H9 (cell line): ENCODE data around the gene CGGBP1. TPM values are rescaled to one million over a fixed set of nuclear protein-coding genes. Genes with fewer than 3 reads are reported as not detected.

Experiments
- DNase-seq: peaks from one replicate; pipeline ENCODE4 v3.0.0-alpha.2; 2017
- H2AFZ ChIP-seq: one replicate; pipeline ENCODE4 v1.6.1; 2013; ENCODE audit warnings: mild to moderate bottlenecking, low read length, control low read depth, moderate library complexity
- H2AK5ac ChIP-seq: 2 replicates; pipeline ENCODE4 v1.6.1; 2013; ENCODE audit warnings: low read length, control low read depth, mixed read lengths; ENCODE audit not compliant: insufficient read length
- H2BK120ac ChIP-seq: one replicate; pipeline ENCODE4 v1.6.1; 2013; ENCODE audit warnings: low read depth, mild to moderate bottlenecking, low read length, control low read depth, inconsistent platforms; ENCODE audit not compliant: poor library complexity, severe bottlenecking
- H2BK12ac ChIP-seq: 2 replicates; pipeline ENCODE4 v1.6.1; 2013; ENCODE audit warnings: low read length, control low read depth, mixed read lengths, low read depth; ENCODE audit not compliant: insufficient read length
- H2BK15ac ChIP-seq: 2 replicates; pipeline ENCODE4 v1.6.1; 2013; ENCODE audit warnings: low read depth, low read length, control low read depth
- H2BK20ac ChIP-seq: one replicate; pipeline ENCODE4 v1.6.1; 2013; ENCODE audit warnings: low read depth, mild to moderate bottlenecking, low read length, control low read depth, inconsistent platforms; ENCODE audit not compliant: poor library complexity, severe bottlenecking
- H2BK5ac ChIP-seq: 2 replicates; pipeline ENCODE4 v1.6.1; 2013; ENCODE audit warnings: low read length, control low read depth, mixed read lengths; ENCODE audit not compliant: insufficient read length
- H3K14ac ChIP-seq: 2 replicates; pipeline ENCODE4 v1.6.1; 2013; ENCODE audit warnings: low read length, control low read depth; ENCODE audit not compliant: insufficient read depth
- H3K18ac ChIP-seq: 2 replicates; pipeline ENCODE4 v1.6.1; 2013; ENCODE audit warnings: low read depth, mild to moderate bottlenecking, mixed read lengths, low read length, control low read depth; ENCODE audit not compliant: insufficient read length
- H3K23ac ChIP-seq: 2 replicates; pipeline ENCODE4 v1.6.1; 2013; ENCODE audit warnings: low read length, control low read depth, mixed read lengths, low read depth; ENCODE audit not compliant: insufficient read length
- H3K23me2 ChIP-seq: 2 replicates; pipeline ENCODE4 v1.6.1; 2013; ENCODE audit warnings: low read depth, mild to moderate bottlenecking, mixed read lengths, low read length, control low read depth; ENCODE audit not compliant: insufficient read length, poor library complexity, severe bottlenecking
- H3K27ac ChIP-seq: 2 replicates; pipeline ENCODE4 v1.5.1; 2013; ENCODE audit warnings: low read length, control low read depth, mixed read lengths, low read depth; ENCODE audit not compliant: insufficient read length
- H3K27me3 ChIP-seq: 2 replicates; pipeline ENCODE4 v1.6.1; 2013; ENCODE audit warnings: low read length, control low read depth, inconsistent platforms; ENCODE audit not compliant: insufficient read depth
- H3K4ac ChIP-seq: 2 replicates; pipeline ENCODE4 v1.6.1; 2013; ENCODE audit warnings: low read depth, mild to moderate bottlenecking, control low read depth, inconsistent platforms, low read length, moderate library complexity
- H3K4me1 ChIP-seq: 2 replicates; pipeline ENCODE4 v1.6.1; 2013; ENCODE audit warnings: low read length, control low read depth, inconsistent platforms; ENCODE audit not compliant: insufficient read depth
- H3K4me2 ChIP-seq: 2 replicates; pipeline ENCODE4 v1.6.1; 2013; ENCODE audit warnings: low read length, control low read depth, mixed read lengths; ENCODE audit not compliant: insufficient read length, insufficient read depth
- H3K56ac ChIP-seq: 2 replicates; pipeline ENCODE4 v1.6.1; 2013; ENCODE audit warnings: low read depth, mild to moderate bottlenecking, mixed read lengths, low read length, control low read depth; ENCODE audit not compliant: insufficient read length
- H3K79me1 ChIP-seq: 2 replicates; pipeline ENCODE4 v1.6.1; 2013; ENCODE audit warnings: low read depth, mild to moderate bottlenecking, moderate library complexity, low read length, control low read depth, inconsistent platforms; ENCODE audit not compliant: insufficient read depth, poor library complexity, severe bottlenecking
- H3K79me2 ChIP-seq: 2 replicates; pipeline ENCODE4 v1.6.1; 2013; ENCODE audit warnings: low read length, control low read depth, inconsistent platforms; ENCODE audit not compliant: insufficient read depth
- H3K9ac ChIP-seq: 2 replicates; pipeline ENCODE4 v1.6.1; 2013; ENCODE audit warnings: low read length, control low read depth, mixed read lengths; ENCODE audit not compliant: insufficient read length; ENCODE audit errors: extremely low read depth
- H3K9me3 ChIP-seq: one replicate; pipeline ENCODE4 v1.6.1; 2013; ENCODE audit warnings: low read depth, low read length, inconsistent platforms; ENCODE audit not compliant: control insufficient read depth
- H3T11ph ChIP-seq: one replicate; pipeline ENCODE4 v1.6.1; 2013; ENCODE audit warnings: mild to moderate bottlenecking, low read length, control low read depth, inconsistent platforms
- H4K20me1 ChIP-seq: one replicate; pipeline ENCODE4 v1.6.1; 2013; ENCODE audit not compliant: control insufficient read depth, insufficient read length, insufficient read depth
- H4K5ac ChIP-seq: 2 replicates; pipeline ENCODE4 v1.6.1; 2013; ENCODE audit warnings: low read depth, mild to moderate bottlenecking, mixed read lengths, low read length, control low read depth; ENCODE audit not compliant: insufficient read length
- H4K8ac ChIP-seq: replicated peaks from 2 replicates; pipeline ENCODE4 v1.6.1; 2013; ENCODE audit warnings: low read length, control low read depth, mixed read lengths, low read depth; ENCODE audit not compliant: insufficient read length
- H4K91ac ChIP-seq: 2 replicates; pipeline ENCODE4 v1.6.1; 2013; ENCODE audit warnings: low read depth, mild to moderate bottlenecking, moderate library complexity, mixed read lengths, low read length, control low read depth; ENCODE audit not compliant: insufficient read length
- H3K27ac Mint-ChIP-seq, 3 experiments: 2 replicates in 2 of 3; 3 replicates in 1 of 3; pipeline ENCODE4 v1.8.0; 2020 to 2021; ENCODE audit warnings: mixed read lengths in 3 of 3, mild to moderate bottlenecking in 1 of 3, moderate library complexity in 1 of 3
- H3K27me3 Mint-ChIP-seq: 2 replicates; pipeline ENCODE4 v1.8.0; 2021; ENCODE audit warnings: low read depth, mild to moderate bottlenecking, moderate library complexity, mixed read lengths
- H3K36me3 Mint-ChIP-seq, 3 experiments: 2 replicates in 2 of 3; 3 replicates in 1 of 3; pipeline ENCODE4 v1.8.0; 2020 to 2021; ENCODE audit warnings: low read depth in 3 of 3, mixed read lengths in 3 of 3; ENCODE audit not compliant: insufficient read depth in 1 of 3
- H3K4me1 Mint-ChIP-seq, 2 experiments: 2 replicates each; pipeline ENCODE4 v1.8.0; 2020; ENCODE audit warnings: mixed read lengths in 2 of 2
- H3K4me3 Mint-ChIP-seq, 2 experiments: 2 replicates in 1 of 2; 3 replicates in 1 of 2; pipeline ENCODE4 v1.8.0; 2020 to 2021; ENCODE audit warnings: mild to moderate bottlenecking in 2 of 2, mixed read lengths in 2 of 2, moderate library complexity in 1 of 2
- H3K9me3 Mint-ChIP-seq, 2 experiments: 2 replicates in 1 of 2; 3 replicates in 1 of 2; pipeline ENCODE4 v1.8.0; 2020; ENCODE audit warnings: mild to moderate bottlenecking in 2 of 2, mixed read lengths in 2 of 2, moderate library complexity in 1 of 2
- CTCF ChIP-seq: fragments of 200-600 bp; sonication (generic); conservative IDR thresholded peaks from 3 replicates; pipeline ENCODE4 v1.8.0; 2021; ENCODE audit warnings: antibody characterized with exemption, mild to moderate bottlenecking
- WGBS: extraction: QIAGEN DNeasy Blood & Tissue Kit; methylation state at CpG from one replicate; pipeline ENCODE4 v1.1.7; 2013; ENCODE audit warnings: missing lambda C conversion rate, low lambda C conversion rate, mixed read lengths; ENCODE audit not compliant: insufficient read length; ENCODE audit errors: extremely low coverage; 5-methylcytosine and 5-hydroxymethylcytosine counted together
- total RNA-seq: library from RNA; stranded (reverse); gene quantifications from 2 replicates; pipeline ENCODE4 v1.2.1, GENCODE V29; 2021

The CGGBP1 gene
- total RNA-seq, 1 experiment from 2014 or later, result 75.0 TPM

GRCh38 chr3:88046766-88047165 lies 12.0 kb downstream of the CGGBP1 start:
- WGBS, result no CpG with 5 or more reads among the region's 5 CpGs

More at GRCh38 chr3:88046766-88047165, 12.0 kb downstream of the CGGBP1 start:
- no peak for DNase-seq
- no peak overlapping the region for H2AK5ac ChIP-seq
- Mint-ChIP-seq H3K4me1 (peaks cover 2 to 4% of the 10 kb centered on the region in 2 experiments; a peak in 2 of 4 replicates), H3K27ac (no peak overlapping the region), H3K27me3 (no peaks in the 10 kb centered on the region), H3K9me3 (no peaks in the 10 kb centered on the region), H3K36me3 (no peaks in the 10 kb centered on the region), H3K4me3 (no peak overlapping the region)
- H3K9me3 ChIP-seq, result no peaks in the 10 kb centered on the region
- H3K4me1 ChIP-seq, result no peaks in the 10 kb centered on the region
- H3K18ac ChIP-seq, result no peak overlapping the region
- no peaks in the 10 kb centered on the region for H3K27me3 ChIP-seq
- no peak overlapping the region for H2BK12ac ChIP-seq
- H4K5ac ChIP-seq, result no peak overlapping the region
- H4K91ac ChIP-seq, result no peak overlapping the region
- H3K56ac ChIP-seq, result no peak overlapping the region
- H3T11ph ChIP-seq, result no peak overlapping the region
- no peak overlapping the region for H3K23ac ChIP-seq
- H2BK5ac ChIP-seq, result no peak overlapping the region
- H3K9ac ChIP-seq, result no peak overlapping the region
- H3K4ac ChIP-seq, result no peak overlapping the region
- H3K79me1 ChIP-seq, result no peaks in the 10 kb centered on the region
- H2BK120ac ChIP-seq, result no peak overlapping the region
- no peak overlapping the region for H3K4me2 ChIP-seq
- H3K79me2 ChIP-seq, result no peaks in the 10 kb centered on the region
- no peak overlapping the region for H2BK15ac ChIP-seq
- H4K8ac ChIP-seq, result no peak overlapping the region
- H4K20me1 ChIP-seq, result no peaks in the 10 kb centered on the region
- no peak overlapping the region for H3K14ac ChIP-seq
- H2AFZ ChIP-seq, result no peak overlapping the region
- TF ChIP-seq CTCF, result no peak
- no peaks in the 10 kb centered on the region for H3K23me2 ChIP-seq
- H2BK20ac ChIP-seq, result no peak overlapping the region
- H3K27ac ChIP-seq, result no peak overlapping the region
